T-helper 2 cell treated with Interferon-gamma antibody and Interleukin-4, amounts not matched to agents 100 ng/mL and 5 ng/mL, for 36 hours (primary cell): ENCODE data around the gene DCAF17. TPM values are rescaled to one million over a fixed set of nuclear protein-coding genes. Genes with fewer than 3 reads are reported as not detected.

ENCODE experiments used
- intact Hi-C: fragments of 100-400 bp; cut with micrococcal nuclease; formaldehyde crosslinking; loops from one replicate; pipeline ENCODE4 v1.15.1; 2023
- total RNA-seq: library from RNA; stranded (reverse); gene quantifications from 2 replicates; pipeline ENCODE4 v1.2.3, GENCODE V29; 2022

The DCAF17 gene, protein sequence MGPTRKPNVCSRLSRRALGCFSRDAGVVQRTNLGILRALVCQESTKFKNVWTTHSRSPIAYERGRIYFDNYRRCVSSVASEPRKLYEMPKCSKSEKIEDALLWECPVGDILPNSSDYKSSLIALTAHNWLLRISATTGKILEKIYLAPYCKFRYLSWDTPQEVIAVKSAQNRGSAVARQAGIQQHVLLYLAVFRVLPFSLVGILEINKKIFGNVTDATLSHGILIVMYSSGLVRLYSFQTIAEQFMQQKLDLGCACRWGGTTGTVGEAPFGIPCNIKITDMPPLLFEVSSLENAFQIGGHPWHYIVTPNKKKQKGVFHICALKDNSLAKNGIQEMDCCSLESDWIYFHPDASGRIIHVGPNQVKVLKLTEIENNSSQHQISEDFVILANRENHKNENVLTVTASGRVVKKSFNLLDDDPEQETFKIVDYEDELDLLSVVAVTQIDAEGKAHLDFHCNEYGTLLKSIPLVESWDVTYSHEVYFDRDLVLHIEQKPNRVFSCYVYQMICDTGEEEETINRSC
- 19.7 and 20.7 TPM in 2 replicates for total RNA-seq

DNA sequence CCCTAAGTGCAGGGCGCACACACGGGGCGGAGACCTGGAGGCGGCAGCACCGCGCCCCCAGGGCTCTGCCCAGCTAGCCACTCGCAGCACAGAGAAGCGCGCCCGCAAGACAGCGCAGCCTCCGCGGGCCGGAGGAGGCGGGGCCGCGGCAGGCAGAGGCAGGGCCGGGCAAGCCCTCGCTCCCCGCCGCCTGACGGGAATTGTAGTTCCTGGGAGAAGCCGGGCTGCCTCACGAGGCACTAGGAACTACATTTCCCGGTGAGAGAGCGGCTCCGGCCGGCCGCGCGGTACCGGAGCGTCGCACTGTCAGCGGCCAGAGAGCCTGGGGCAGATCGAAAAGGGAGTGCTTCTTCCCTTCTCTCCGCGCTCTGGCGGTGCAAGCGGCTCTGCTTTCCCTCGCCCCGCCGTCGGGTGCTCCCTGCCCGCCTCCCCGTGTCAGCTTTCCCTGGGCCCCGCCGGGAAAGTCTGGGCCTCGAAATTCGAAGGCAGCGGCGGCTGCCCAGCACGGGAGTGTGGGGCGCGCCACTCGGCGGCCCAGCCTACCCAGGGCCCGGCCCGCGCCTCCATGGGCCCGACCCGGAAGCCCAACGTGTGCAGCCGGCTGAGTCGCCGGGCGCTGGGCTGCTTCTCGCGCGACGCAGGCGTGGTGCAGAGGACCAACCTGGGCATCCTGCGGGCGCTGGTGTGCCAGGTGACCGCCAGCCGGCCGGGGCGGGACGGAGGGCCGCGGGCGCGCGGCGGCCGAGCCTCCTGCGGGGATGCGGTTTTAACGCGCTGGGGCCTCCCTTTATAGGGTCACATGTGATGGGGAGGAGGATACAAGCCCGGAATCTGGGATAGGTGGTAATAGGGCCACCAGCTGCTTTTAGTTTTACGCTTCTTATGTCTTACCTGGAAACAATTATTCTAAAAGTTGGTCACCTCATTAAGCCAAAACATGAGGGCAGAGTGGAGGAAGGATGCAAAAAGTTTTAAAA is at the start of gene DCAF17:
Gene DCAF17 (plus strand): TSS at position 214 of the 977 bp plus-strand sequence. CDS start 352 bp downstream, at position 566.
- intact Hi-C loops, result loop anchor here (1.0 to 5.0 kb wide), 8 partner anchors 18 to 505 kb away; partner anchors contain the start of genes DYNC1I2, GORASP2 and TLK1

DNA sequence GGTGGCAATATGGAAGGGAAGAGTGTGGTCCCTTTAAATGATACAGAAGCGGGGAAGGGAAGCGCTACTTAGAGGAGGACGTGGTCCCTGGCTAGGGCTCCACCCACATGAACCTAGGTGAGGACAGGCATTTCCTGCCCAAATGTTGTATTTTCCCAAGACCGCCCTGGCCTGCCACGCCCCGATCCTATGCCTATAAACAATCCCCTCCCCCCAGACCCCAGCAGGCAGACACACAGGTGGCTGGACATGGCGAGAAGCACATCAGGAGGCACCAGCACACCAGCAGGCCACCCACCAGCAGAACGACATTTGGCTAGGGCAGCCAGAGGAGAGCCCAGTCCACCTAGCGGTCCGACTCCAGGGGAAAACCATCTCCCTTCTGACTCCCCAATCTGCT is 47.4 kb upstream of the DCAF17 start:
- intact Hi-C loops, result no loop called here

DNA sequence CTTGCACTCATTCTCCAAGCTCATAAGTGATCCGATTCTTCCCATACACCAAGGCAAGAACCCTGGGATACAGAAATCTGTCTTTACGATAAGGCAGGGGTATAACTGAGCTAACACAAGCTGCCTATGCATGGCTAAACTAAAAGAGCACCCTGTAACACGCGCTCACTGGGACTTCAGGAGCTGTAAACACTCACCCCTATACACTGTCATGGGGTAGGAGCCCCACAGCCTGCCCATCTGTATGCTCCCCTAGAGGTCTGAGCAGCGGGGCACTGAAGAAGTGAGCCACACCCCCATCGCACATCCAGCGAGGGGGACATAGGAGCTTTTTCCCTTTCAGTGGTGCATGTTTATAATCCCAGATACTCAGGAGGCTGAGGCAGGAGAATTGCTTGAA is 47.0 kb upstream of the DCAF17 start:
- intact Hi-C loops, result no loop called here

DNA sequence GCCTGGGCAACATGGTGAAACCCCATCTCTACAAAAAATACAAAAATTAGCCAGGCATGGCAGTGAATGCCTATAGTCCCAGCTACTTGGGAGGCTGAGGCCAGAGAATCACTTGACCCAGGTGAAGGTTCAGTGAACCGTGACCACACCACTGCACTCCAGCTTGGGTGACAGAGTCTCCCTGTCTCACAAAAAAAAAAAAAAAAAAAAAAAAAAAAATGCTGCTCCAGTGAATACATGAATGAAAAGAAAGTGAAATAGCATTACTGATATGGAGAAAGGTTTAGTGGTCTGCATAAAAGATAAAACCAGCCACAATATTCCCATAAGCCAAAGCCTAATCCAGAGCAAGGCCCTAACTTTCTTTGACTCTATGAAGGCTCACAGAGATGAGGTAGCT is 44.7 kb upstream of the DCAF17 start:
- intact Hi-C loops, result no loop called here

DNA sequence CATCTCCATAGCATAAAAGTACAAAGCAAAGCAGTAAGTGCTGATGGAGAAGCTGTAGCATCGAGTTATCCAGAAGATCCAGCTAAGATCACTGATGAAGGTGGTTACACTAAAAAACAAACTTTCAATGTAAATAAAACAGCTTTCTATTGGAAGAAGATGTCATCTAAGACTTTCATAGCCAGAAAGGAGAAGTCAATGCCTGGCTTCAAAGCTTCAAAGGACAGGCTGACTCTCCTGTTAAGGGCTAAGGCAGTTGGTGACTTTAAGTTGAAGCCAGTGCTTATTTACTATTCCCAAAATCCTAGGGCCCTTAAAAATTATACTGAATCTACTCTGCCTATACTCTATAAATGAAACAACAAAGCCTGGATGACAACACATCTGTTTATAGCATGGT is 44.2 kb upstream of the DCAF17 start:
- intact Hi-C loops, result no loop called here

DNA sequence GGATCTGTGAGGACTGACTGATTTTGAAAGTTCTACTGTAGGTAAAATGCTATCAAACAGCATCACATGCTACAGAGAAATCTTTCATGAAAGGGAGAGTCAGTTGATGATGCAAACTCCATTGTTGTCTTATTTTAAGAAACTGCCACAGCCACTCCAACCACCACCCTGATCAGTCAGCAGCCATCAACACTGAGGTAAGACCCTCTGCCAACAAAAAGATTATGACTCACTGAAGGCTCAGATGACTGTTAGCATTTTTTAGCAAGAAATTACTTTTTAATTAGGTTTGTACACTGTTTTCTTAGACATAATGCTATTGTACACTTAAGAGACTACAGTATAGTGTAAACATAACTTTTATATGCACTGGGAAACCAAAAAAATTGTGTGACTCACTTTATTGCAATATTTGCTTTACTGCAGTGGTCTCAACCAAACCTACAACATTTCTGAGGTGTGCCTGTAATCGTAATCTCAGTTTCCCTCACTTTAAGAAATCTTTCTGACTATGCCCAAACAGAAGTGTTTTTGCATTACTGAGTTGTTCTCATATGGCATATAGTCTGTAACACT is 43.0 kb upstream of the DCAF17 start:
- intact Hi-C loops, result no loop called here

DNA sequence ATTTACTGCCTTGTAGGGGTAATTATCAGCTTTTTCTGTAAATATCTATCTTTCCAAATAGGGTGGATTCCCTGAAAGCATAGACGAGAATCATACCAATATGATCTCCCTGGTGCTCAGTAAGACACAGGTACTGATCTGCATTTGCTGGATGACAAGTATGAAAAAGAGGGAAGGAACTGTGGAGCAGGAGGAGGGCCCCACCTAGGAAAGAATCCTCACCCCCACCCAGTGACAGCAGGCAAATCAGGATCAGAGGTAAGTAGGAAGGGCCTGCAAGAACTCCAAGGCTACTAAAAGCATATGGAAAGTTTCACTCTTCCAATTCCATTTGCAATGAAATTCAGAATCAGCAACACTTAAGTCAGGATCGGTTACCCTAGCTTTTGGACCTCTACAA is 42.5 kb upstream of the DCAF17 start:
- intact Hi-C loops, result no loop called here

DNA sequence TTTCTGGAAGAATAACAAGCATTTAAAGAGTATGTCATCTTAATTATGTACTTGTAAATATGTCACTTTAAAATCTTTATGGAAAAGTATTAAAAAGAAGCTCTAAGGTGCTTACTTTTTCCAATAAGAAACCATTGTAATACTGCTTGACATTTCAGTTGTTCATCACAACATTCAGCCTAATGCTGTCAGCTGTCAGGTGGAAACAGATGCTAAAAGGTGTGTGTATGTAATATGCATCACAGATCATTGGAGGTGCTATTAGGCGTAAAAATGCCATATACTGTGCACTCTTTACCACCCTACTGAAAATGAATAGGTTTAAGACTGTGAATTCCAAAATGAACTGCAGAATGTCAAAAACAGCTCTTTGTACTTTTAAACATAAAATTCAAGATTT is 40.5 kb upstream of the DCAF17 start:
- intact Hi-C loops, result no loop called here

DNA sequence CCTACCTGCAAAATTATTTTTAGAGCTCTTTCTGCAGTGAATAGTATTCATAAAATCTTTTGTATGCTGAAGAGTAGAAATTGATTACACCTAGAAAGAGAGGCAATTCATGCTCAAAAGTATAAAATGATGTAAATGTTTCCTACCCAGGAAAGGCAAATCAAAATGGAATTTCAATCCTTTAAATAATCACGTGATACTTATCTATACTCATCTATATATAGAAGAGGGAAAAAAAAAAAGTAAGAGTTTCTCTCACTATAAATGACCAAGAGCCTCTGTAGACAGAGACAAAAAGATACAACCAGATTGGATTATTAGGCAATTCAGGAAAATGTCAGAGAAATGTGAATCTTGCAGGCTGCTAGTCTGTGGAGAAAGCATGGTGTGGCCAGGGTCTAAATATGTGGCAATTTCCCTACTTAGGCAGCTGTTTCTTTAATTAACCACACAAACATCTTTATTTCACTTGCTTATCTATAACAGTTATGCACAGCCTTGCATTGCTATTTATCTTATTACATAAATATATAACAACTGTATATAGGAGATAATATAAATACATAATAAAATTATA is 39.8 kb upstream of the DCAF17 start:
- intact Hi-C loops, result no loop called here

DNA sequence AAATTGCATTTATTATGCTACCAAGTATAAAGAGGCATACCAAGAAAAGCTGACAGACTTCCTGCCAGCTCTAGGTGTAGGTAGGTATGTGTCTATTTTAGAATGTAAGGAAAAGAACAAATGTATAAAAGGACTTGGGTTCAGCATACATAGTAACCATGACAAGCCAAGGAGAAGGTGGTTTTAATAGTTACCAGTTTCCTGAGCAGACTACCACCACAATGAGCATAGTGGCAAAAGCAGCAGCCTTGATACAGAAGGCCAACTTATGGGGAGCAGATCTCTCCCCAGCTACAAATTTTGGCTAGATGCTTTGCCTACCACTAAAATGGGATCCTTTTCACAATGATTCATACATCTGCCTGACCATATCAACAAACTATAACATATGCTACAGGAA is 34.7 kb upstream of the DCAF17 start:
- intact Hi-C loops, result no loop called here

DNA sequence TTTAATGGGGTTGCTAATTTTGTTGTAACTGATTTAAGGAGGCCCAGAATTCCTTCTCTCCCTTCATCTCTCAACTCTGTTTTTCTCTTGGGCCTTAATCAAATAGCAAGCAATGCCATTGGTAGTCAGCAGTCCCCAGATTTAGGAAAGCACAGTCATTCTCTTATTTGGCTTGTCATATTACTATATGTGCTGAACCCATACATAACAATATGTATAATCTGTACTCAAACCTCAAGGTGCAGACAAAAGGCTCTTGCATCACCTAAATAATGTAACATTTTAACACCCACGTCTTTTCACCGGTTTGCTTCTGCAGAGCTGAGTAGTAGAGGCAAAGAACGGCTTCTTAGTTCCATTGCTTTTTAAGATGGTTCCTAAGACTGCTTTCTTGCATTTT is 33.6 kb upstream of the DCAF17 start:
- intact Hi-C loops, result no loop called here

DNA sequence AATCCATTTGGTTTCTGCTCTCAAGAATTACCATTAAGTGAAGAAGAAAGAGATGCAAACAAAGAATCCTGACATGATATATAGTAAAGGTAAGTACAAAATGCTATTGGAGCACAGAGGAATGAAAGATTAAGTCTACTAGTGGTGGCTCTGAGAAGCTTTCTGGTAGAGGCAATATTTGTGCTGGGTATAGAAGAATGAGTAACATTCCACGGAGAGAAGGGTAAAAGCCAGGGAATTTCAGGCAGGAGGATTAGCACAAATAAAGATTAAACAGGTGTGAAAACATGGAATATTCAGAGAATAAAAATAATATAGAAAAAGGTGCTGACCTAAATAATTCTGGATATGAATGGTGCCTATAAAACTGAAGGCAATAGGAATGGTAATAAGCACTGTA is 32.1 kb upstream of the DCAF17 start:
- intact Hi-C loops, result no loop called here

DNA sequence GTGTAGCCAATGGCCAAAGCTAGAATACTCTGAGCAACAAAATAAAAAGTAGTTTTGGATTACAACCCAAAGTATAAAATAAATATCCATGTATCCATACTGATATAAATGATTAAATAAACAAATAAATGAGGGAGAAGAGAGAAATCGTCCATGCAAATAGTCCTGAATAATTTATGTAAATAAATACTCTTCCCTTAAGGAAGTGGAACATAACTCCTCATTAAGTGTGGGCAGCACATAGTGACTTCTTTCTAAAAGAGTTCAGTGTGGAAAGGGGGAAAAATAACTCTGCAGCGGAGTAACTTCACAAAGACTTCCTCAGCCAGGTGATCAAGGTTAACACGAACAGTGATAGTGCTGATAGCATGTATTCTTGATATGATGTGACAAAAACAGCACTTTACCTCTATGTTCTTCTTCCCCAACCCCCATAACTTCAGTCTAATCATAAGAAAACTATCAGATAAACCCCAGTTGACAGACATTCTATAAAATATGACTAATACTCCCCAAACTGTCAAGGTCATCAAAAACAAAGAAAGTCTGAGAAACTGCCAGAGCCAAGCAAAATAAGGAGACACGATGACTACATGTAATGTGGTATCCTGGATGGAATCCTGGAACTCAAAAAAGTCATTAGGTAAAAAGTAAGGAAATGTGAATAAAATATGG is 31.0 kb upstream of the DCAF17 start:
- intact Hi-C loops, result no loop called here

DNA sequence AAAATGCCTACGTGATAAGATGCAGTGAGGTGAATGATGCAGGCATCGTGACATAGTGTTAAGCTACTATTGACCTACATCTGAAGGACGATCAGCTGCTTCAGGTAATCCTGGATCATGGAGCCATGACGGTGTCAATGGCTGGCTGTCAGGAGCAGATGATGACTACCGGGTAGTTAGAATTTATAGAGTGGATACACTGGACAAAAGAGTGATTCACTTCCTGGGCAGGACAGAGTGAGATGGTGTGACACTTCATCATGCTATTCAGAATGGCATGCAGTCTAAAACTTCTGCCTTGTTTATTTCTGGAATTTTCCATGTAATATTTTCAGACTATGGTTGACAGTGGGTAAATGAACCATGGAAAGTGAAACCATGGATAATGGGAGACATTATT is 29.8 kb upstream of the DCAF17 start:
- intact Hi-C loops, result no loop called here

DNA sequence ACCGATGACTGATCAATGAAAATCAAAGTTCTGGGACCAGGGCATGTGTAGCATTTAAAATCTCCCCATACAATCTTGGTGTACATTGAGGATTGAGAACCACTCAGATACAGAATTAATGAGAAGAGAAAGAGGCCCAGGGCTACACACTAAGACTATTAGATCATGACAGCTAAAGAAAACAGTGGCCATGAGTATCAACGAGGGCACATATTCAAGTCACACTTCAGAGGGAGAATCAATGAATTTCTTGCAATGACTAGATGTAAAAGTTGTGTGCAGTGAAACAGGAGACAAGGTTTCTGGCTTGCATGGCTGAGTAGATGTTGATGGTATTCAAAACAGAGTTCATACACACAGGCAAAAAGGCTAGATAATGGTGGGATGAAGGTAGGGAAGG is 29.3 kb upstream of the DCAF17 start:
- intact Hi-C loops, result no loop called here

DNA sequence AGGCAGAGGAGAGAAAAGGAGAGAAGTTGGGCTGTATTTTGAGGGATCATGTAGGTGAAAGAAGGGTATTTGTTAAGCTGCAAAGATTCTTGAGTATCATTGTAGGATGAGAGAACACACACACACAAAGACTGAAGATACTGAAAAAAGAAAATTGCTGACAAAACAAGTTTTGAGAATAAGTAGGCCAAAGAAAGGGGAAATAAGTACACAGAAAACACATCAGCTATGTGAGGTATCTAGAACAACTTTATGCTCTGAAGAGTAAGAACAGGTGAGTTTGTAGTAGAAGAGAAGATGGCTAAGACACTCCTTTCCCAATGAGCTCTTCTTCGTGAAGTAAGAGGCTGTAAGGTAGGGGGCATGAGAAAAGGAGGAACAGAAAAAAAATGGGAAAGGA is 28.5 kb upstream of the DCAF17 start:
- intact Hi-C loops, result no loop called here

DNA sequence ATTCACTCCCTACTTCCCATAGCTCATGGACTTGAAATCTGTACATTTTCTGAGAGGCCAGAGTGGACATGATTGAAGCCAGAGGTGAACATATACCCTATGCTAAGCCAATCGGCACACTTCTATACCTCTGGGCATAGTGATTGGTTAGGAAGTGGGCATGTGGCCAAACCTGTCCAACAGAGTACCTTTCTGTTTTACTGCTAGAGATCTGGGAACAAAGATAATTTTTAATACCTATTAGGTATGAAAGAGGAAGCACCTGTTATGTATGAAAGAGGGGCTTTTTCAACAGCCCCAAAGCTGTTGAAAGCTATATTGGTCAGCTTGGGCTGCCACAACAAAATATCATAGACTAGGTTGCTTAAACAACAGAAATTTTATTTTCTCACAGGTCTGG is 28.0 kb upstream of the DCAF17 start:
- intact Hi-C loops, result no loop called here

DNA sequence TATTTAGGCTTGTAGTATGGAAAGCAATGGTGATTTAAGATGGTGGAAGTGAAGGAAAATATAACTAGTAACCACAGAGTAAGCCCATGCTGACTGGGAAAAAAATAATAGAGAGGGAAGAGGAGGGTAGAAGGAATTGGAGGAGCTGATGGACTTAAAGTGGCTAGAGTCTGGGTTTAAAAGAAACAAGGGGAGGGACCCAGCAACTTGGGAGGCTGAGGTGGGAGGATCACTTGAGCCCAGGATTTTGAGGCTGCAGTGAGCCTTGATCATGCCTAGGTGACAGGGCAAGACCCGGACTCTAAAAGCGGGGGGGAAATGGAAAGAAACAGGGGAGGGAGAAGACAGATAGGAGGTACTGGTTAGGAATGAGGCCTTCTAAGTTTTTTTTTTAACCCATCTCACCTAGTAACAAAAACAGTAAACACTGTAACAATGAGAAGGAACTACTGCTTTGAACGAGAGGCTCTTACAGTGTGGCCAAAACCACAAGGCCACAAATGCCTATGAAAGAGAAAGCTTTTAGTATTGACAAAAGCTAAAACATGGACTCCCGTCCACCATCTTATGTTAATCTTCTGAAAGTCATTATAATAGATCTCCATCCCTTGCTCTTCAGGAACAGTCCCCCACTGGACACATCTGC is 26.9 kb upstream of the DCAF17 start:
- intact Hi-C loops, result no loop called here

DNA sequence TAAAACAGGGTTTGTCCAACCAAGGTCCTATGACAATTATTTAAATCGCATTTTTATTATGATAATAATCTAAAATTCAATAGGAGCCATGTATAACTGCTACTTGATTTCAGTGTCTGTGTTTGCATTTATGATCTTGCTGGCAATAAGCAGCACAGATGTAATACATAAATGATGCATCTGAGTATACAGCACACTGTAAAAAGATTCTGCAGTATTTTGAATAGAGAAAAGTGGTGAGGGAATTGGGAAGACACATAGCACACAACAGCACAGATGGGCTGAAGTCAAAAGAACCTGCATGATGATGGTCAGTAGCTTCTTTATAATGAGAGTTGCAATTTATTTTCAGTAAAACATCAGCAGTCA is 26.4 kb upstream of the DCAF17 start:
- intact Hi-C loops, result no loop called here

DNA sequence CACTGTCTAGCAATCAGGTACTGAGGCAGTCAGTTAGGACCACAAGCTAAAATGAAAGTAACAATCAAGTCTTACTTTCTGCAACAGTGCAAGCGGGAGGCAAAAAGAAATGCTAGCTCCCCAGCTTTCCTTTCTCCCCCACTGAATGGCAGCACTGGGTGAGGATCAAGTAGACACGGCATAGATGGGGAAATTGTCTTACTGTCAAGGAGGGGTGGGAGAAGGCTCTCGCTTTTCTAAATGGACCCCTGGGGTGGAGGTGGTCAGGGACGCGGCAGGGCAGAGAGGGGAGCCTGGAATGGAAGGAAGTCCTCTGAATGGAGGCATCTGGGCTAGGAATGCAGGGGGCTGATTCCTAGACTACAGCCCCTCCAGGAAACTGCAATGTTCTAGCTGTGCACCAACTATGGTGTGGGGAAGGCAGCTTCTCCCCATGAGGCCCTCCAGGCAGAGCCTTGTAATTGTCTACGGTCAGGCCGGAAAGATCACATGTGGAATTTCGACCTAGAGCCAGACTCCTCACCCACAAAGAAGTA is 24.5 kb upstream of the DCAF17 start:
- intact Hi-C loops, result no loop called here
